Tibial nerve (tissue), 4 donors: ENCODE results near the gene DNM3.

ENCODE experiments used
- EP300 ChIP-seq, 2 donors: sonication (generic); formaldehyde crosslinking; IDR thresholded peaks; one replicate each; pipeline ENCODE4 v1.6.1; 2017; ENCODE audit warnings: antibody characterized with exemption in 2 of 2, mild to moderate bottlenecking in 1 of 2
- TF ChIP-seq, protein P1 (sequence below), 5 experiments: fragments of 200-600 bp in 3 of 5; fragments of 450-650 bp in 2 of 5; sonication (generic) in 3 of 5; IDR thresholded peaks; one replicate each; pipeline ENCODE4 v1.5.1; 2016 to 2019; ENCODE audit warnings: antibody characterized with exemption in 5 of 5, mild to moderate bottlenecking in 3 of 5, moderate library complexity in 2 of 5

- TF ChIP-seq, protein P1, sequence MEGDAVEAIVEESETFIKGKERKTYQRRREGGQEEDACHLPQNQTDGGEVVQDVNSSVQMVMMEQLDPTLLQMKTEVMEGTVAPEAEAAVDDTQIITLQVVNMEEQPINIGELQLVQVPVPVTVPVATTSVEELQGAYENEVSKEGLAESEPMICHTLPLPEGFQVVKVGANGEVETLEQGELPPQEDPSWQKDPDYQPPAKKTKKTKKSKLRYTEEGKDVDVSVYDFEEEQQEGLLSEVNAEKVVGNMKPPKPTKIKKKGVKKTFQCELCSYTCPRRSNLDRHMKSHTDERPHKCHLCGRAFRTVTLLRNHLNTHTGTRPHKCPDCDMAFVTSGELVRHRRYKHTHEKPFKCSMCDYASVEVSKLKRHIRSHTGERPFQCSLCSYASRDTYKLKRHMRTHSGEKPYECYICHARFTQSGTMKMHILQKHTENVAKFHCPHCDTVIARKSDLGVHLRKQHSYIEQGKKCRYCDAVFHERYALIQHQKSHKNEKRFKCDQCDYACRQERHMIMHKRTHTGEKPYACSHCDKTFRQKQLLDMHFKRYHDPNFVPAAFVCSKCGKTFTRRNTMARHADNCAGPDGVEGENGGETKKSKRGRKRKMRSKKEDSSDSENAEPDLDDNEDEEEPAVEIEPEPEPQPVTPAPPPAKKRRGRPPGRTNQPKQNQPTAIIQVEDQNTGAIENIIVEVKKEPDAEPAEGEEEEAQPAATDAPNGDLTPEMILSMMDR (IDR thresholded peaks at IDR 0.05) = no peak
- TF ChIP-seq EP300 (IDR thresholded peaks at IDR 0.05) = no peak
These were observed 573.0 kb downstream of the DNM3 start for GRCh38 chr1:172414331-172414730.
